AG04449 (cell line): ENCODE data around the gene TBX18.
A peak's percentile ranks its signal among the peaks of the same experiment; 100 is the strongest.

Experiments
- CTCF ChIA-PET: fragments of 350-600 bp; formaldehyde crosslinking; extraction: SDS; loops from one replicate; lab custom pipeline; 2021; ENCODE audit warnings: antibody characterized with exemption; lab: Yijun Ruan, JAX
- POLR2A ChIA-PET: fragments of 400-600, 350-600 bp; formaldehyde crosslinking; extraction: SDS; loops from one replicate; lab custom pipeline; 2020; ENCODE audit warnings: antibody characterized with exemption, inconsistent platforms; lab: Yijun Ruan, JAX
- DNase-seq: peaks from one replicate; pipeline ENCODE4 v3.0.0-alpha.2; 2010; ENCODE audit warnings: low read depth, low spot score
- H3K4me3 ChIP-seq: 2 replicates; pipeline ENCODE4 v1.5.1; 2011; ENCODE audit warnings: low read depth, mild to moderate bottlenecking, control low read depth, low read length
- TF ChIP-seq, protein P1 (sequence below): IDR thresholded peaks from one replicate; pipeline ENCODE4 v1.5.1; 2011; ENCODE audit warnings: mild to moderate bottlenecking, moderate library complexity, low read length, control low read depth, inconsistent platforms; ENCODE audit not compliant: insufficient read depth; ENCODE audit errors: missing control alignments

Gene TBX18

DNA sequence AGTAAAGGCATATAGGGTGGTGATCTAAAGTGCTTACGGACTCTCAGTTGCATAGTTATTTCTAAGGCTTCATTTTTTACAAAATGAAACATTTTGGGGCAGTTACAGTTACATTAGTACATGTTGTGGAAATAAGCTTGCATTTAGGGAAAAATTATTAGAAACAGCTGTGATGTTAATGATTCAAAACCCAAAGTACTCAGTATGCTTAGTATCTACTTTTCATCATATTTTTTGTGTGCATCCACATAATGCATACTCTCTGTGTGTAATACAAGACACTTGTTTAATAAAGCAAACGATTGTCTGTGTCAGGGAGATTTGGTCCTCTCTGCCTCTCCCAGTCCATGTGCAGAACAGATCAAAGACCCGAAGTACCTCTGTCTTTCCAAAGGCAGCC lies 11.4 kb upstream of the TBX18 start:
- ChIA-PET CTCF (interaction anchor here (0.6 to 6.9 kb wide), 10 partner anchors 12 to 548 kb away, joined by 3 to 59 read pairs (median 3); partner anchors contain the start of gene TBX18), POLR2A (no interaction called here)
- TF ChIP-seq, protein P1, sequence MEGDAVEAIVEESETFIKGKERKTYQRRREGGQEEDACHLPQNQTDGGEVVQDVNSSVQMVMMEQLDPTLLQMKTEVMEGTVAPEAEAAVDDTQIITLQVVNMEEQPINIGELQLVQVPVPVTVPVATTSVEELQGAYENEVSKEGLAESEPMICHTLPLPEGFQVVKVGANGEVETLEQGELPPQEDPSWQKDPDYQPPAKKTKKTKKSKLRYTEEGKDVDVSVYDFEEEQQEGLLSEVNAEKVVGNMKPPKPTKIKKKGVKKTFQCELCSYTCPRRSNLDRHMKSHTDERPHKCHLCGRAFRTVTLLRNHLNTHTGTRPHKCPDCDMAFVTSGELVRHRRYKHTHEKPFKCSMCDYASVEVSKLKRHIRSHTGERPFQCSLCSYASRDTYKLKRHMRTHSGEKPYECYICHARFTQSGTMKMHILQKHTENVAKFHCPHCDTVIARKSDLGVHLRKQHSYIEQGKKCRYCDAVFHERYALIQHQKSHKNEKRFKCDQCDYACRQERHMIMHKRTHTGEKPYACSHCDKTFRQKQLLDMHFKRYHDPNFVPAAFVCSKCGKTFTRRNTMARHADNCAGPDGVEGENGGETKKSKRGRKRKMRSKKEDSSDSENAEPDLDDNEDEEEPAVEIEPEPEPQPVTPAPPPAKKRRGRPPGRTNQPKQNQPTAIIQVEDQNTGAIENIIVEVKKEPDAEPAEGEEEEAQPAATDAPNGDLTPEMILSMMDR = no peak
- H3K4me3 ChIP-seq = no peak overlapping the region
- no peak for DNase-seq

DNA sequence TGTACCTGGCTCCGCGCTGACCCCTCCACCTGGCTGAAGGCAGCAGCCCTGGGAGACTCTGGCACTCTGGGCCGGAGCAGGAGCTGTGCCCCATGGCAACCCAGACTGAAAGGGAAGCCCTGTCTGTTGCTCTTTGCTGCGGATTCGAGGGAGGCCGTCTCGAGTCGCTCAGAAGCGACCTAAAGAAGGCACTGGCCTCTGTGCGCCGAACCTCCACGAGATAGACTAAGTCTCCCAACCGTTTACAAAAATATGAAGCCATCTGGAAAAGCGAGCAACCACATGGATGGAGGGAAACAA lies 10.5 kb upstream of the TBX18 start:
- no peak for DNase-seq
- peak overlapping the region; percentile 56 for H3K4me3 ChIP-seq
- ChIA-PET CTCF (interaction anchor here (0.6 to 6.9 kb wide), 28 partner anchors 9 to 548 kb away, joined by 3 to 59 read pairs (median 3); partner anchors contain the start of gene TBX18), POLR2A (interaction anchor here (0.6 to 1.0 kb wide), 4 partner anchors 11 to 903 kb away, joined by 3 to 4 read pairs (median 3); no protein-coding TSS in a partner anchor)
- TF ChIP-seq, protein P1 = no peak

DNA sequence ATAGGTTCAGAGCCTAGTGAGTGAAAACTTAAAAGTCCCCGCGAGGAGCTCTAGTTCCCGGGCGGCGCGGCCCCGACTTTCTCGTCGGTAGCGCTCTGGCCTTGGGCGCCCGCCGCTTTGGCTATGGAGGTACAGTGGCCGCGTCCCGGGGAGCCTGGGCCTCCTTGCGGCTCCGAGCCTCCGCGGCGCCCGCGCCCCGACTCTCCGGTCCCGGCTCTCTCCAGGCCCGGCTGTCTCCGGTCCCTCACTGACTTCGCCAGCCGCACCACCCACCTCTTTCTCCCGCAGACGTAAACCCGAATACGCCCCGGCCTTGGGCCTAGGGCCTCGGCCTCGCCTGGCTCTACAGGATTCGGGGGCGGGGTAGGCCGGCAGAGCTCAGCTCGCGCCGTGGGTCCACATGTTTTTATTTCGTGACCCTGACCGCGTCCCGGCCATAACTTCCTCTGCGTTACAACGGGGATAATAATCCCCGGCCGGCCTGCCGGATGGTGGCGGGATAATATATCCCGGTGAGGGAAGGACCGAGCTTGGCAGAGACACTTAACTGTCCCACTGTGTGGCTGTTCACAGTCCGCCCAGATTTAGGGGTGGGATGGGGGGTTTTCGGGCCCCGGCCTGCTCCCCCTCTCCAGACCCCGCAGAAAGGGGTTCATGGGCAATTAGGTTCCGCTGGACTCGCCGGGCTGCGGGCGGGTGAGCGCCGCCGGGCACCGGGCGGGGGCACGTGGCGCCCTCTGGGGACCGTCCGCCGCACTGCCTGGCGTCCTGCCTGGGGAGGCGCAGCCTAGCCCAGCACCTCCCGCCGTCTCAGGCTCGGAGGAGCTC lies 10.0 kb upstream of the TBX18 start:
- CTCF ChIA-PET = interaction anchor here (0.6 to 6.9 kb wide), 32 partner anchors 9 to 549 kb away, joined by 3 to 59 read pairs (median 4); partner anchors contain the start of gene TBX18
- peak overlapping the region; percentile 56 for H3K4me3 ChIP-seq
- POLR2A ChIA-PET = interaction anchor here (0.6 to 1.9 kb wide), 5 partner anchors 10 to 904 kb away, joined by 3 to 16 read pairs (median 3); partner anchors contain the start of gene TBX18
- TF ChIP-seq, protein P1 = peak; percentile 83
- DNase-seq = no peak

DNA sequence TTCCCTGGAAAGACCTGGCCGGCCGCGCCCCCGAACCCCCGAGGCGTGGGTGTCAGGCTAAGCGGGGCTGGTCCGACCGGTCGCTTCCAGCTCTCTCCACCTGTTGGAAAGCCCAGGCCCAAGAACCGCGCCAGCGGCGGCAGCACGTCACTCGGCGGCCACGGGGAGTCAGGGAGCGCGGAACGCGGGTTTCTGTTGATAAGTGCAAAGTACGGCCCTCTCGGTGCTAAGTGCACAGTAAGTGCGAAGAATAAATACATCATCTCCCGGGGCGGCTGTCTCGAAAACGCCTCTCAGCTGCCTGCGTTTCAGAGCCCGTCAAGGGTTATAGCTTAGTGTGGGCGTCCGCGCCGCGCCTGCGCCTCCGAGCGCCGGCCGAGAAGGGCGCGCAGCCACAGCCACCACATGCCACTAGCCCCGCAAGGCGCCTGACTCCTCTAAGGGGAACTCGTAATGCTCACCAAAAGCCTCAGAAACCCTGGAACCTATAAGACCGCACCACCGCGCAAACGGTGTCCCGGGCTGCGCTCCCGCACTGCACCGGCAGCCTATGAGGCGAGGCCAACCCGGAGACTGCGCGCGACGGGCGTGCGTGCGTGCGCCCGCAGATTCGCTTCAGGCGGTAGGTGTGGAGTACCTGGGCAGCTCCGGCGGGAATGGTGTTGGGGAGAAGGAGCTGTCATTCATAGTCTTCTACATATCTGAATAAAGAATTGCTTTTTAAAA lies 9.2 kb upstream of the TBX18 start:
- no peak for DNase-seq
- POLR2A ChIA-PET = interaction anchor here (0.6 to 1.9 kb wide), 2 partner anchors 9 to 191 kb away, joined by 3 to 16 read pairs; partner anchors contain the start of gene TBX18

DNA sequence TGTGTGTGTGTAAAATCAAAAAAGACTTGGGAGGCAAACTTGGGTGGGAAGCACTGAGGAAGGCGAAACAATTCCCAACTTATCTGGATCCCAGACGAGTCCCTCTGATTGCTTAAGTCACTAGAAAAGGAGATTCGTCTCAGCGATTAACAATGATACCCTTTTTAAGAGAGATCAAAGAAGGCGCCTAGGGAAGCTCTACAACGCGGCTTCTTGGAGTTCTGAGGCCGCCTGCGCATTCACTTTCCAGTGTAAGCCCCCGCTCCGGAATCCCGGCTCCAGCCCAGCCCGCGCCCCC lies 8.7 kb upstream of the TBX18 start:
- POLR2A ChIA-PET = interaction anchor here (0.6 to 1.9 kb wide), 2 partner anchors 9 to 190 kb away, joined by 3 to 16 read pairs; partner anchors contain the start of gene TBX18
- H3K4me3 ChIP-seq = peak overlapping the region; percentile 56
- TF ChIP-seq, protein P1 = no peak
- DNase-seq = no peak
- CTCF ChIA-PET = interaction anchor here (1.3 to 6.9 kb wide), 9 partner anchors 9 to 545 kb away, joined by 4 to 59 read pairs (median 9); partner anchors contain the start of gene TBX18

More for the DNA sequence above, 9.2 kb upstream of the TBX18 start:
- H3K4me3 ChIP-seq = peak overlapping the region; percentile 56
- CTCF ChIA-PET = interaction anchor here (0.8 to 6.9 kb wide), 17 partner anchors 10 to 550 kb away, joined by 3 to 59 read pairs (median 5); partner anchors contain the start of gene TBX18
- TF ChIP-seq, protein P1 = no peak
